Endothelial cell (in vitro differentiated cells): ENCODE data around the gene CTU1. TPM values are rescaled to one million over a fixed set of nuclear protein-coding genes. Genes with fewer than 3 reads are reported as not detected.

Experiments
- DNase-seq: peaks from one replicate; pipeline ENCODE4 v3.0.0; 2021; ENCODE audit warnings: low spot score
- H3K27ac Mint-ChIP-seq: one replicate; pipeline ENCODE4 v1.8.0; 2021; ENCODE audit warnings: mixed read lengths, inconsistent platforms; ENCODE audit not compliant: unreplicated experiment
- H3K27me3 Mint-ChIP-seq: one replicate; pipeline ENCODE4 v1.8.0; 2021; ENCODE audit warnings: mild to moderate bottlenecking, moderate library complexity, mixed read lengths, inconsistent platforms; ENCODE audit not compliant: unreplicated experiment
- H3K36me3 Mint-ChIP-seq: one replicate; pipeline ENCODE4 v1.8.0; 2021; ENCODE audit warnings: mild to moderate bottlenecking, low read depth, mixed read lengths, inconsistent platforms; ENCODE audit not compliant: unreplicated experiment
- H3K4me1 Mint-ChIP-seq: one replicate; pipeline ENCODE4 v1.8.0; 2021; ENCODE audit warnings: mild to moderate bottlenecking, mixed read lengths, inconsistent platforms; ENCODE audit not compliant: unreplicated experiment
- H3K4me3 Mint-ChIP-seq: one replicate; pipeline ENCODE4 v1.8.0; 2021; ENCODE audit warnings: mild to moderate bottlenecking, mixed read lengths, inconsistent platforms; ENCODE audit not compliant: unreplicated experiment
- H3K9me3 Mint-ChIP-seq: one replicate; pipeline ENCODE4 v1.8.0; 2021; ENCODE audit warnings: mixed read lengths, inconsistent platforms; ENCODE audit not compliant: unreplicated experiment
- CTCF ChIP-seq: fragments of 200-600 bp; sonication (generic); IDR thresholded peaks from one replicate; pipeline ENCODE4 v1.5.0; 2021; ENCODE audit warnings: antibody characterized with exemption; ENCODE audit not compliant: unreplicated experiment
- total RNA-seq: library from RNA; stranded (reverse); fragmentation: NEBNext Ultra II Directional; extraction: Animal tissue kit (Norgen Biotek cat#: 25700); gene quantifications from one replicate; pipeline ENCODE4 v1.2.1, GENCODE V29; 2021; ENCODE audit not compliant: unreplicated experiment

The CTU1 gene
- total RNA-seq, 1 donor from 2014 or later: 5.4 TPM

- Mint-ChIP-seq H3K9me3 (no peaks in the 10 kb centered on the region), H3K36me3 (no peaks in the 10 kb centered on the region), H3K27ac (no peak overlapping the region)
Measured at GRCh38 chr19:51091126-51091525, 17.1 kb downstream of the CTU1 start.

DNA sequence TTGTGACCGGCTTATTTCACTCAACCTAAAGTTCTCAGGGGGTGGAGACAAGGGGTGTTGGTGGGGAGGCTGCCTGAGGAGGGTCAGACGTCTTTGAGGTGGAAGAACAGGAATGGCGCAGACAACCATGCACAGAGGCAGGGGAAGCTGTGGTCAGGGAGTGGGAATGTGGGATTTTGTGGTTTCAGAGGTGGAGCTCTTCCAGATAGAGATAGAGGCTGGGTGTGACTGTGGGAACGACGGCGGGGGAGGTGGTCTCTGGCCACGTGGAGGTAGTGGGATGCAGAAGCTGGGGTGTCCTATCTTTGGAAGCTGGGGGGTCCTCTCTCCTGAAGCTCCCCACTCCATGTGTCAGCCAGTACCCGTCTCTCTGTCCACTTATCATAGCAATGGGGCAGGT, 17.7 kb downstream of the CTU1 start:
- H3K9me3 Mint-ChIP-seq: no peaks in the 10 kb centered on the region
- no peak overlapping the region for H3K27ac Mint-ChIP-seq
- no peak overlapping the region for H3K4me3 Mint-ChIP-seq
- DNase-seq: no peak
- peaks cover 19% of the 10 kb centered on the region for H3K4me1 Mint-ChIP-seq
- no peak for TF ChIP-seq CTCF
- H3K36me3 Mint-ChIP-seq: no peaks in the 10 kb centered on the region
- H3K27me3 Mint-ChIP-seq: peaks cover 4% of the 10 kb centered on the region

More at GRCh38 chr19:51091126-51091525, 17.1 kb downstream of the CTU1 start:
- Mint-ChIP-seq H3K27me3 (peaks cover 4% of the 10 kb centered on the region), H3K4me1 (peaks cover 19% of the 10 kb centered on the region), H3K4me3 (no peak overlapping the region)
- TF ChIP-seq CTCF: no peak
- DNase-seq: no peak

DNA sequence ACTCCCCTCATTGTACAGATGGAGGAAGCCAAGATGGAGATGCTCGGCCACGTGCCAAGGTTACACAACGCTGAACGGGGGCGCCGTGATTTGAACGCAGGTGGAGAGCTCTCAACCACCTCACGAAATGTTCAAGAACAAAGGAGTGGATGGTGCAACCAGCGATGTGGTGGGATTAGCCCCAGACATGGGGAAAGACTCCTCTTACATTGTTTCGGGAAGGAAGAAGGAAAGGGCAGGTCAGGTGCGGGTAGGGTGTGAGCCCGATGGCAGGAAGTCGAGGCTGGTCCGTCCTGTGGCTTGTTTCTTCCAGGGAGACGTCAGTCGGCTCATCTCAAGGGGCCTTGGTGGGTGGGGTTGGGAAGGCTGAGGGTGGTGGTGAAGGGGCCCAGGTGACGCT, 18.4 kb downstream of the CTU1 start:
- DNase-seq: no peak
- no peak overlapping the region for H3K27ac Mint-ChIP-seq
- peaks cover 8% of the 10 kb centered on the region for H3K27me3 Mint-ChIP-seq
- peak overlapping the region; percentile 39 for H3K4me3 Mint-ChIP-seq
- TF ChIP-seq CTCF: no peak
- H3K4me1 Mint-ChIP-seq: peaks cover 19% of the 10 kb centered on the region
- no peaks in the 10 kb centered on the region for H3K9me3 Mint-ChIP-seq
- no peaks in the 10 kb centered on the region for H3K36me3 Mint-ChIP-seq

GRCh38 chr19:51086153-51086850, 21.9 kb downstream of the CTU1 start:
- no peak for TF ChIP-seq CTCF

GRCh38 chr19:51084505-51084904, 23.7 kb downstream of the CTU1 start:
- Mint-ChIP-seq H3K36me3 (no peaks in the 10 kb centered on the region), H3K4me1 (peaks cover under 1% of the 10 kb centered on the region), H3K27ac (no peak overlapping the region), H3K9me3 (no peaks in the 10 kb centered on the region), H3K4me3 (no peak overlapping the region), H3K27me3 (peaks cover 9% of the 10 kb centered on the region)
- DNase-seq: no peak
- TF ChIP-seq CTCF: no peak

More at GRCh38 chr19:51086153-51086850, 21.9 kb downstream of the CTU1 start:
- H3K36me3 Mint-ChIP-seq: no peaks in the 10 kb centered on the region
- DNase-seq: no peak
- no peaks in the 10 kb centered on the region for H3K9me3 Mint-ChIP-seq
- H3K4me3 Mint-ChIP-seq: no peak overlapping the region
- H3K27me3 Mint-ChIP-seq: peaks cover 12% of the 10 kb centered on the region
- H3K4me1 Mint-ChIP-seq: peaks cover 9% of the 10 kb centered on the region
- H3K27ac Mint-ChIP-seq: no peak overlapping the region
